Measurements from ENCODE around the gene CDX2. TPM values are rescaled to one million over a fixed set of nuclear protein-coding genes. Genes with fewer than 3 reads are reported as not detected.

Gene CDX2
- total and polyA plus RNA-seq, 3 experiments from 2014 or later: not detected

DNA sequence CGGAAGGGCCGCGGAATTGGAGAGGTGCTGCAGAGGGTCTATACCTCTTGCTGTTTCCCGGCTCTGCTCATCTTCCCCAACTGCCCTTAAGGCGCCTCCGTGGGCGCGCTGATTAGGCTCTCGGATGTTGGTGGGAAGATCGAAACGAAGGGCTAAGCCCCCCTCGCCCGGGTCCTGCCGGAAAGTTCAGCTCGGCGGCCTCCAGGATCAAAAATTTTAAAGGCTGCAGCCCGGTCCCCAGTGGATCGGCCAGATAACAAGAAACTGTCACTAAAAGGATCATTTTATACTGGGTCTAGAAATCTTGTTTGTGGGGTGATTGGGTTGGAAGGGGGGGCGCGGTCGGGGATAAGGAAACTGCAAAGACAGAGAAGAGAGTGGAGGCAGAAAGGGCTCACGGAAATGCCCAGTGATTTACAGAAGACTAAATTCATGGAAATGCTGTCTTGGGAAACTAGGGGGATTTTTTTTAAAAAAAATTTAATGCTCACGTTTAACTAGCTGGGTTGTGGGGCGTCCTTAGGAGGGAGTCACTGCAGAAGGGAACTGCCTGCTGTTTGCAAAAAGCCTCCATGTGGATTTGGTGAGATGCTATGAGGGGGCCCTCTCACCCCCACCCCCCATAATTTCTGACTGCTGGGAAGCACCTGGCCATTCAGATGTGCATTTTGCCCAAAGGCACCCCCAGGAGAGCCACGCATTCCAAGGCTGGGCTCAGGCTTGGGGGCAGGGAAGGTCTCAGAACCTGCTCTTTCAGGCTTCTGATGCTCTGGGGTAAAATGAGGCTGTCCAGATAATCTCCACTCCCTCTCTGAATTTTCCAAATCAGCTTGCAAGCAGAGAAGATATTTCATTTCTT, 7.7 kb downstream of the CDX2 start:
- peaks cover 32% of the 10 kb centered on the region for H3K27me3 ChIP-seq (ENCODE audit: insufficient read depth, low read length, poor library complexity, severe bottlenecking)
- H3K27ac Mint-ChIP-seq: no peak overlapping the region

DNA sequence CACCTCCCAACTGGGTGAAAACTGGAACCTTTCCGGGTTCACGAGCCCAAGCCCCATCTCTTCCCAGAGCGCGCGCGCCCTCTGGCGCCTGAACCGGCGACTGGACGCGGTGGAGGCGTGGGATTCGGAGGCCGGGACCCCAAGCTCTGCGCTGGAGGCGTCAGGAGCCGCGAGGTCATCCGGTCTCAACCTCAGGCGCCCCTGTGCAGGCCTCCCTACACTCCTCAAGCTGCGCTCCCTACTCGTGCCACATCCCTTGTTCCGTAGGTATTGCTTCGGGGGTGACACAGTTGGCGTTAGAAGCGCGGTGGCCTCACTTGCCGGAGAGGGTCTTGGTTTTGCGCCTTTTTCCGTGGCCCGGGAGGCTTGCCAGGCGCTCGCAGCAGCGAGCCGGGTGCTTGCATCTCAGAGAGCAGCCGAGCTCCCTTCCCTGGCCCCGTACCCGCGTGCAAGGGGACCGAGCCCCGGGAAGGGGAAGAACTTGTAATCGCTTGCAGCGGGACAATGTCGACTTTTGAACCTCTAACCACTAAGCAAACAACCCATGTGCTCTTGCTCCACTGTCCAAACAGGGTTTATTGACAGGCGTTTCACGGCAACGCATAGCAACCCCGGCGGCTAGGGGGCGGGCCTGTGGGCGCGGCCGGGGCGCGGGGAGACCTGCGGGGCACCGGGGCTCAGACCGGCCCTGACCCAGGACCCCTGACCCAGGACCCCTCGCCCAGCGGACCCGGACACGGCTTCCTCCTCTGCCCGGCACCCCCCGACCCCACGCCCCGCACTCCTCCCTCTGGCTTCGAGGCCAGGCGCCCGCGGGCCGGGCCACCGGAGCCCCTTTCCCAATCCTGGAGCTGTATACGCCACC, 8.5 kb downstream of the CDX2 start:
- H3K27me3 Mint-ChIP-seq: peaks cover 64 to 81% of the 10 kb centered on the region in 2 donors
- Histone ChIP-seq H3K27me3 (ENCODE audit: insufficient read depth, low read length, poor library complexity, severe bottlenecking) (peaks cover 33% of the 10 kb centered on the region), H3K36me3 (ENCODE audit: insufficient read depth, low read length) (no peaks in the 10 kb centered on the region), H3K27ac (ENCODE audit: low read depth, low read length) (no peak overlapping the region), H3K4me3 (ENCODE audit: low read length) (no peak overlapping the region), H3K4me1 (ENCODE audit: insufficient read depth, low read length) (peaks cover 6% of the 10 kb centered on the region), H3K9me3 (ENCODE audit: low read length) (no peaks in the 10 kb centered on the region)
- DNase-seq: no peak
- peaks cover 0 to 1% (median 0%) of the 10 kb centered on the region in 3 donors for H3K36me3 Mint-ChIP-seq
- peaks cover 5 to 23% (median 9%) of the 10 kb centered on the region in 3 donors for H3K4me1 Mint-ChIP-seq
- POLR2A ChIA-PET: no interaction called here
- H3K9me3 Mint-ChIP-seq: no peaks in the 10 kb centered on the region
- H3K4me3 Mint-ChIP-seq: peak overlapping the region in 6 of 7 donors; percentile 50 to 76 (median 61)
- CTCF ChIA-PET: interaction anchor here (0.5 to 1.3 kb wide), 3 partner anchors 9 to 974 kb away, joined by 3 to 4 read pairs (median 3); no protein-coding TSS in a partner anchor
- no peak overlapping the region for H3K27ac Mint-ChIP-seq

More for the DNA sequence above, 7.7 kb downstream of the CDX2 start:
- Mint-ChIP-seq H3K36me3 (peaks cover 0 to 1% (median 0%) of the 10 kb centered on the region in 3 donors), H3K9me3 (no peaks in the 10 kb centered on the region), H3K27me3 (peaks cover 59 to 81% of the 10 kb centered on the region in 2 donors), H3K4me1 (peaks cover 7 to 31% (median 9%) of the 10 kb centered on the region in 3 donors), H3K4me3 (peak overlapping the region in 4 of 7 donors; percentile 6 to 34 (median 20))
- ChIA-PET POLR2A (no interaction called here), CTCF (interaction anchor here (1.3 kb wide), 1 partner anchor 21 kb away, joined by 3 read pairs; no protein-coding TSS in a partner anchor)
- H3K4me1 ChIP-seq (ENCODE audit: insufficient read depth, low read length): peaks cover 6% of the 10 kb centered on the region
- DNase-seq: no peak
- H3K27ac ChIP-seq (ENCODE audit: low read depth, low read length): no peak overlapping the region
- no peak overlapping the region for H3K4me3 ChIP-seq (ENCODE audit: low read length)
- no peaks in the 10 kb centered on the region for H3K9me3 ChIP-seq (ENCODE audit: low read length)
- no peaks in the 10 kb centered on the region for H3K36me3 ChIP-seq (ENCODE audit: insufficient read depth, low read length)

GRCh38 chr13:27959976-27960361, 9.1 kb downstream of the CDX2 start:
- Histone ChIP-seq H3K36me3 (ENCODE audit: insufficient read depth, low read length) (no peaks in the 10 kb centered on the region), H3K4me1 (ENCODE audit: insufficient read depth, low read length) (peaks cover 6% of the 10 kb centered on the region), H3K27me3 (ENCODE audit: insufficient read depth, low read length, poor library complexity, severe bottlenecking) (peaks cover 32% of the 10 kb centered on the region), H3K4me3 (ENCODE audit: low read length) (no peak overlapping the region), H3K9me3 (ENCODE audit: low read length) (no peaks in the 10 kb centered on the region), H3K27ac (ENCODE audit: low read depth, low read length) (no peak overlapping the region)
- Mint-ChIP-seq H3K9me3 (no peaks in the 10 kb centered on the region), H3K4me1 (peaks cover 5 to 26% (median 9%) of the 10 kb centered on the region in 3 donors), H3K27ac (no peak overlapping the region), H3K27me3 (peaks cover 64 to 81% of the 10 kb centered on the region in 2 donors), H3K4me3 (peak overlapping the region in 5 of 7 donors; percentile 19 to 76 (median 45)), H3K36me3 (peaks cover 0 to 1% (median 0%) of the 10 kb centered on the region in 3 donors)
- DNase-seq: no peak
- ChIA-PET POLR2A (no interaction called here), CTCF (interaction anchor here (1.0 to 1.3 kb wide), 2 partner anchors 10 to 23 kb away, joined by 3 read pairs; no protein-coding TSS in a partner anchor)

DNA sequence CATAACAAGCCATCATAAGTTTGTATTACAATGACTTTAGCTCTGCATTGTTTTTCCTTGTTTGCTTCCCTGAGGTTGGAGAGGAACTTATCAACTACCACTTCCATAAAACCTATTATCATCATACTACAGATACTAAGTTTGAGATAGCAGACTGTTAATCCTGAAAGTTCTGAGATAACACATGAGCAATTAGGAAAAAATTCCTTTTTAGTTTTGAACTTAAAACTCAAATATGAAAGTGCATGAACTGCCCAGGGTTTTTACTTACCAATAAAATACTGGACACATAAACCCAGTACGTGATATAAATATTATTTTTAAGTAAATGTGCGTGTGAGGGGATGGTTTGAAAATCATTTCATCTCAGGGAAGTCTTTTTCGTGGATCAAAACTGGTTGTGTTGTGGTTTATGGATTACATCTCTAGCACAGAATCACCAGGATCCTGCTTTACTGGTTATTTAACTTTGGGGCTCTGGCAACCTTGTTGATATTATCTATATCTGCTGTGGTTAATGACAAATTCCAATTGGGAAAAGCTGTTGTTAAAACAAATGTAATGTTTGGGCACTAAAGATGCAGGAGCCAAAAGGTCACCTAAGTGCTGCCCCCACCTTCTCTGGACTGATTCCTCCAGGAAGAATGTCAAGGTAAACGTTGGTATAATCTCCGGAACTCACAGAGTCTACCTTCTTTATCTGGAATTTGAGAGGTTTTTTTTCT, 12.4 kb downstream of the CDX2 start:
- ChIA-PET CTCF (interaction anchor here (1.5 kb wide), 2 partner anchors 28 to 127 kb away, joined by 3 to 4 read pairs; no protein-coding TSS in a partner anchor), POLR2A (no interaction called here)
- peaks cover 0 to 3% (median 0%) of the 10 kb centered on the region in 5 donors for H3K9me3 Mint-ChIP-seq
- no peaks in the 10 kb centered on the region for H3K36me3 Mint-ChIP-seq
- no peak for DNase-seq
- Histone ChIP-seq H3K27ac (ENCODE audit: low read depth, low read length) (no peak overlapping the region), H3K36me3 (ENCODE audit: insufficient read depth, low read length) (no peaks in the 10 kb centered on the region), H3K4me3 (ENCODE audit: low read length) (no peak overlapping the region), H3K9me3 (ENCODE audit: low read length) (no peaks in the 10 kb centered on the region), H3K27me3 (ENCODE audit: insufficient read depth, low read length, poor library complexity, severe bottlenecking) (peaks cover 33% of the 10 kb centered on the region), H3K4me1 (ENCODE audit: insufficient read depth, low read length) (peaks cover 12% of the 10 kb centered on the region)
- H3K27ac Mint-ChIP-seq: no peak overlapping the region
- H3K4me1 Mint-ChIP-seq: peaks cover 14 to 38% (median 17%) of the 10 kb centered on the region in 3 donors
- no peak overlapping the region for H3K4me3 Mint-ChIP-seq
- peaks cover 57 to 75% of the 10 kb centered on the region in 2 donors for H3K27me3 Mint-ChIP-seq

DNA sequence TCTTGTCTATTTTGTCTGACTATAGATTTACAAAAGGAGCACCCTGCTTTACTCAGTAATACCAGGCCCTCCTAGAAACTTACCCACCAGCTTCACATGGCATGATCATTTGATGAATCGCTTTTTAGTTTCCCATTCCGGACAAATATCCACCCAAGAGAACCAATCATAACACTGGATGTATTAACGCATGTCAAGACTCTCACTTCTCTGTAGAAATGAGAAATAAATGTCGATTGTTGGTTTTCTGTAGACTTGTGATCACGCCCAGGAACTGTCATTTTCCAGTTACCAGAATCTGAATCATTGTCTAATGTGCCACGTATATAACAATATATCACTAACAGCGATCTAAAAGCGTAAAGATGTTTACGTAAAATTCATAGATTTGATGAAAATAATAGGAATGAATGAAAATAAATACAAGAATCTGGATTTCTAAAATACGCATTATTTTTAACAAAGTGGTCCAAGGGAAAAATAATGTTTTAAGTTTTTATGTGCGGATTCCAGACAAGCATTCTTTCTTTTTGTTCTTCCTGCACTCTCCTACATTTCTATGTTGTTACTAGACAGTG, 14.0 kb downstream of the CDX2 start:
- ChIA-PET CTCF (interaction anchor here (1.2 to 2.1 kb wide), 4 partner anchors 29 to 126 kb away, joined by 3 to 10 read pairs (median 4); no protein-coding TSS in a partner anchor), POLR2A (no interaction called here)
- peaks cover 60 to 78% of the 10 kb centered on the region in 2 donors for H3K27me3 Mint-ChIP-seq
- peaks cover 10 to 24% (median 12%) of the 10 kb centered on the region in 3 donors for H3K4me1 Mint-ChIP-seq
- no peaks in the 10 kb centered on the region for H3K36me3 Mint-ChIP-seq
- no peak for DNase-seq
- Histone ChIP-seq H3K4me3 (ENCODE audit: low read length) (no peak overlapping the region), H3K4me1 (ENCODE audit: insufficient read depth, low read length) (peaks cover 6% of the 10 kb centered on the region), H3K27me3 (ENCODE audit: insufficient read depth, low read length, poor library complexity, severe bottlenecking) (peaks cover 28% of the 10 kb centered on the region), H3K9me3 (ENCODE audit: low read length) (no peaks in the 10 kb centered on the region), H3K36me3 (ENCODE audit: insufficient read depth, low read length) (no peaks in the 10 kb centered on the region), H3K27ac (ENCODE audit: low read depth, low read length) (no peak overlapping the region)
- no peak overlapping the region for H3K27ac Mint-ChIP-seq
- H3K4me3 Mint-ChIP-seq: peak overlapping the region in 4 of 7 donors; percentile 9 to 32 (median 20)
- peaks cover 0 to 3% (median 0%) of the 10 kb centered on the region in 5 donors for H3K9me3 Mint-ChIP-seq

DNA sequence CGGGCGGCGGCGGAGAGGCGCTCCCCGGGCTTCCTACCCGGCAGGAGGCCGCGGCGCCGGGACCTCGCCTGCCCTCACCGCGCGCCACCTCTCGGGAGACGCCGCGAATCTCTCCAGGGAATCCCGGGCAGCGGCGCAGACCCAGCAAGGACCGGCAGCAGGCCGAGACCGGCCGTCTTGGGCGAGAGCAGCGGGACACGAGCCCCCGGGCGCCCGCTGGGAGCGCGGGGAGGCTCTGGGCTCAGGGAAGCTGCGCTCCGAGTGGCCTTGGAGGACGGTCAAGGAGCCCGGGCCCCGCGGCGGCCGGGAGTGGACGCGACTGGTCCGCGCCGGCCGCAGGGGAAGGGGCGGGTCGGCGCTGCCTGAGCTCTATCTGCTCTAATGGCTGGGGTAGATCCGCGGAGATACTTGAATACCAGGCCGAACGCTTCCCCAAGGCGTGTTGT, 14.7 kb downstream of the CDX2 start:
- peak overlapping the region in 6 of 7 donors; percentile 13 to 74 (median 66) for H3K4me3 Mint-ChIP-seq
- POLR2A ChIA-PET: no interaction called here
- no peak for DNase-seq
- peaks cover 8 to 22% (median 10%) of the 10 kb centered on the region in 3 donors for H3K4me1 Mint-ChIP-seq
- H3K4me3 ChIP-seq (ENCODE audit: low read length): no peak overlapping the region
- H3K36me3 ChIP-seq (ENCODE audit: insufficient read depth, low read length): no peaks in the 10 kb centered on the region
- no peaks in the 10 kb centered on the region for H3K9me3 ChIP-seq (ENCODE audit: low read length)
- H3K9me3 Mint-ChIP-seq: peaks cover 0 to 3% (median 0%) of the 10 kb centered on the region in 5 donors
- CTCF ChIA-PET: interaction anchor here (1.1 to 2.1 kb wide), 5 partner anchors 12 to 596 kb away, joined by 3 to 10 read pairs (median 4); no protein-coding TSS in a partner anchor
- H3K27me3 ChIP-seq (ENCODE audit: insufficient read depth, low read length, poor library complexity, severe bottlenecking): peaks cover 28% of the 10 kb centered on the region
- peaks cover 53 to 75% of the 10 kb centered on the region in 2 donors for H3K27me3 Mint-ChIP-seq
- peaks cover 6% of the 10 kb centered on the region for H3K4me1 ChIP-seq (ENCODE audit: insufficient read depth, low read length)
- no peak overlapping the region for H3K27ac Mint-ChIP-seq
- H3K27ac ChIP-seq (ENCODE audit: low read depth, low read length): no peak overlapping the region
- H3K36me3 Mint-ChIP-seq: no peaks in the 10 kb centered on the region

All from CD8-positive, alpha-beta memory T cell (primary cell).